ENCODE data around the gene SHMT2.

The SHMT2 gene

GRCh38 chr12:57229634-57230380 is at the start of gene SHMT2:
TSS of gene SHMT2 (plus strand) at chr12:57229711. CDS start at chr12:57229779, 68 bp downstream.
- DNase-seq (ENCODE audit: low spot score) (peak; percentile 88), FAIRE-seq (peak; percentile 65)

GRCh38 chr12:57180321-57180989 is 49.1 kb upstream of the SHMT2 start:
- no peak for FAIRE-seq
- DNase-seq (ENCODE audit: low spot score): no peak

GRCh38 chr12:57181072-57181471 is 48.4 kb upstream of the SHMT2 start:
- FAIRE-seq (no peak), DNase-seq (ENCODE audit: low spot score) (no peak)

GRCh38 chr12:57181561-57182155 is 47.9 kb upstream of the SHMT2 start:
- no peak for FAIRE-seq
- DNase-seq (ENCODE audit: low spot score): no peak

GRCh38 chr12:57182918-57183575 is 46.5 kb upstream of the SHMT2 start:
- no peak for FAIRE-seq

GRCh38 chr12:57183939-57184725 is 45.4 kb upstream of the SHMT2 start:
- no peak for DNase-seq (ENCODE audit: low spot score)
- no peak for FAIRE-seq

More at GRCh38 chr12:57182918-57183575, 46.5 kb upstream of the SHMT2 start:
- peak; percentile 46 for DNase-seq (ENCODE audit: low spot score)

- DNase-seq (ENCODE audit: low spot score) (no peak), FAIRE-seq (no peak)
Observed at GRCh38 chr12:57185403-57185802, 44.1 kb upstream of the SHMT2 start.

- no peak for FAIRE-seq
Observed at GRCh38 chr12:57185906-57186508, 43.5 kb upstream of the SHMT2 start.

GRCh38 chr12:57187222-57188089 is 42.1 kb upstream of the SHMT2 start:
- DNase-seq (ENCODE audit: low spot score): no peak
- no peak for FAIRE-seq

More at GRCh38 chr12:57185906-57186508, 43.5 kb upstream of the SHMT2 start:
- DNase-seq (ENCODE audit: low spot score): no peak

GRCh38 chr12:57188090-57188425 is 41.5 kb upstream of the SHMT2 start:
- DNase-seq (ENCODE audit: low spot score) (no peak), FAIRE-seq (no peak)

GRCh38 chr12:57190037-57190436 is 39.5 kb upstream of the SHMT2 start:
- FAIRE-seq (no peak), DNase-seq (ENCODE audit: low spot score) (no peak)

GRCh38 chr12:57190821-57191220 is 38.7 kb upstream of the SHMT2 start:
- FAIRE-seq (no peak), DNase-seq (ENCODE audit: low spot score) (no peak)

GRCh38 chr12:57191410-57191809 is 38.1 kb upstream of the SHMT2 start:
- DNase-seq (ENCODE audit: low spot score): no peak
- FAIRE-seq: no peak

- FAIRE-seq (no peak), DNase-seq (ENCODE audit: low spot score) (no peak)
Observed at GRCh38 chr12:57192920-57193319, 36.6 kb upstream of the SHMT2 start.

- no peak for FAIRE-seq
Observed at GRCh38 chr12:57193706-57194245, 35.7 kb upstream of the SHMT2 start.

GRCh38 chr12:57194253-57194652 is 35.3 kb upstream of the SHMT2 start:
- FAIRE-seq: no peak
- no peak for DNase-seq (ENCODE audit: low spot score)

More at GRCh38 chr12:57193706-57194245, 35.7 kb upstream of the SHMT2 start:
- no peak for DNase-seq (ENCODE audit: low spot score)

- DNase-seq (ENCODE audit: low spot score) (no peak), FAIRE-seq (no peak)
Observed at GRCh38 chr12:57195186-57195585, 34.3 kb upstream of the SHMT2 start.

GRCh38 chr12:57195611-57196371 is 33.7 kb upstream of the SHMT2 start:
- DNase-seq (ENCODE audit: low spot score): no peak
- FAIRE-seq: no peak

- DNase-seq (ENCODE audit: low spot score) (no peak), FAIRE-seq (no peak)
Observed at GRCh38 chr12:57196439-57196838, 33.1 kb upstream of the SHMT2 start.
